ENCODE measurements around the gene CASP2. TPM values are rescaled to one million over a fixed set of nuclear protein-coding genes. Genes with fewer than 3 reads are reported as not detected.
"Not testable (repeated sequence)": the region's sequence is repeated elsewhere in the genome, so short reads cannot be mapped to it uniquely, and the experiment has no call there.

CASP2 gene
- total RNA-seq, 2 donors from 2014 or later = 4.6 to 9.3 TPM

- ATAC-seq (no peak), DNase-seq (no peak)
- TF ChIP-seq POLR2A (IDR thresholded peaks at IDR 0.05) = no peak
- no peak for TF ChIP-seq CTCF (IDR thresholded peaks at IDR 0.05)
- whole genome bisulfite sequencing, 2 donors = 79 to 83% methylated on average over 1 of the region's 1 CpG
- no peaks in the 10 kb centered on the region for H3K27me3 ChIP-seq
- H3K9me3 ChIP-seq = no peaks in the 10 kb centered on the region
- intact Hi-C loops (cut with DNase I) = no loop called here
- no peak overlapping the region for H3K4me3 ChIP-seq
- no peaks in the 10 kb centered on the region for H3K36me3 ChIP-seq (replicated peaks in 1 of 2; ENCODE audit: insufficient read depth in 1 of 2, low read depth in 2 of 2)
- no peak overlapping the region for H3K27ac ChIP-seq
- peaks cover 41% of the 10 kb centered on the region for H3K4me1 ChIP-seq
Measured at GRCh38 chr7:143261901-143262300, 26.2 kb upstream of the CASP2 start.

- Histone ChIP-seq H3K36me3 (replicated peaks in 1 of 2; ENCODE audit: insufficient read depth in 1 of 2, low read depth in 2 of 2) (peaks cover 0 to 6% of the 10 kb centered on the region in 2 donors), H3K9me3 (no peaks in the 10 kb centered on the region), H3K27ac (peak within 1 kb of the TSS; percentile 71 to 93 (median 80)), H3K27me3 (no peaks in the 10 kb centered on the region), H3K4me1 (peaks cover 38% of the 10 kb centered on the region), H3K4me3 (peak within 1 kb of the TSS; percentile 11 to 90)
- TF ChIP-seq POLR2A (IDR thresholded peaks at IDR 0.05) = peak; percentile 71 to 88 (median 85)
- peak in 2 of 7 experiments; percentile 4 to 22 for TF ChIP-seq CTCF (IDR thresholded peaks at IDR 0.05)
- intact Hi-C loops (cut with DNase I) = no loop called here
- peak; percentile 92 for ATAC-seq
- peak; percentile 76 to 88 (median 82) for DNase-seq
- WGBS, 2 donors = 0 to 1% methylated on average over 27 to 47 of the region's 48 CpGs
Measured at GRCh38 chr7:143263266-143264195, 24.6 kb upstream of the CASP2 start, which contains the start of gene GSTK1. Gene GSTK1, plus strand, starts transcription at chr7:143263441. Its CDS starts 73 bp downstream, at chr7:143263514.

GRCh38 chr7:143264196-143264568, 24.0 kb upstream of the CASP2 start:
- H3K27me3 ChIP-seq; DNase-seq; ATAC-seq; H3K9me3 ChIP-seq; H3K36me3 ChIP-seq (replicated peaks in 1 of 2; ENCODE audit: insufficient read depth in 1 of 2, low read depth in 2 of 2); intact Hi-C loops (cut with DNase I): not testable (repeated sequence)
- Histone ChIP-seq H3K4me3 (peak overlapping the region; percentile 11 to 90), H3K27ac (peak overlapping the region; percentile 71 to 93 (median 80)), H3K4me1 (peaks cover 32% of the 10 kb centered on the region)
- WGBS, 2 donors = 49 to 54% methylated on average over 15 of the region's 15 CpGs

- H3K9me3 ChIP-seq = no peaks in the 10 kb centered on the region
- intact Hi-C loops (cut with DNase I) = no loop called here
- H3K27ac ChIP-seq = no peak overlapping the region
- ATAC-seq (no peak), DNase-seq (no peak)
- H3K27me3 ChIP-seq = no peaks in the 10 kb centered on the region
- peaks cover 22% of the 10 kb centered on the region for H3K4me1 ChIP-seq
- TF ChIP-seq CTCF (IDR thresholded peaks at IDR 0.05) = no peak
- WGBS, 2 donors = 75 to 85% methylated on average over 15 of the region's 15 CpGs
- H3K36me3 ChIP-seq (replicated peaks in 1 of 2; ENCODE audit: insufficient read depth in 1 of 2, low read depth in 2 of 2) = peaks cover 0 to 11% of the 10 kb centered on the region in 2 donors
- no peak overlapping the region for H3K4me3 ChIP-seq
Measured at GRCh38 chr7:143265017-143265693, 23.0 kb upstream of the CASP2 start.

- intact Hi-C loops (cut with DNase I) = no loop called here
- Histone ChIP-seq H3K4me1 (peaks cover 13% of the 10 kb centered on the region), H3K36me3 (replicated peaks in 1 of 2; ENCODE audit: insufficient read depth in 1 of 2, low read depth in 2 of 2) (peaks cover 0 to 11% of the 10 kb centered on the region in 2 donors), H3K9me3 (no peaks in the 10 kb centered on the region), H3K4me3 (no peak overlapping the region), H3K27me3 (no peaks in the 10 kb centered on the region), H3K27ac (no peak overlapping the region)
- DNase-seq = no peak
- 83 to 87% methylated on average over 4 to 5 of the region's 5 CpGs for WGBS, 2 donors
- TF ChIP-seq CTCF (IDR thresholded peaks at IDR 0.05) = no peak
- TF ChIP-seq POLR2A (IDR thresholded peaks at IDR 0.05) = no peak
- no peak for ATAC-seq
Measured at GRCh38 chr7:143269251-143269650, 18.9 kb upstream of the CASP2 start.
